Muscle of leg (tissue), 11 donors: ENCODE data around the gene XAGE2. TPM values are rescaled to one million over a fixed set of nuclear protein-coding genes. Genes with fewer than 3 reads are reported as not detected.

Source experiments
- DNase-seq: peaks from one replicate; pipeline ENCODE4 v3.0.0; 2013
- H3K27ac ChIP-seq: one replicate; pipeline ENCODE4 v1.5.1; 2013; ENCODE audit warnings: mild to moderate bottlenecking, low read length, control low read depth
- H3K27me3 ChIP-seq: one replicate; pipeline ENCODE4 v1.6.1; 2013; ENCODE audit warnings: low read length; ENCODE audit not compliant: control insufficient read depth, insufficient read depth
- H3K36me3 ChIP-seq: one replicate; pipeline ENCODE4 v1.6.1; 2013; ENCODE audit warnings: low read length; ENCODE audit not compliant: control insufficient read depth, insufficient read depth
- H3K4me1 ChIP-seq: one replicate; pipeline ENCODE4 v1.6.1; 2013; ENCODE audit warnings: low read length; ENCODE audit not compliant: control insufficient read depth, insufficient read depth
- H3K4me3 ChIP-seq: one replicate; pipeline ENCODE4 v1.5.1; 2013; ENCODE audit warnings: low read length, control low read depth
- H3K9me3 ChIP-seq: replicated peaks from 2 replicates; pipeline ENCODE4 v1.6.1; 2013; ENCODE audit warnings: low read depth, low read length; ENCODE audit not compliant: control insufficient read depth
- WGBS: methylation state at CpG from one replicate; pipeline ENCODE4 v1.1.5; 2013; ENCODE audit warnings: missing lambda C conversion rate; ENCODE audit not compliant: insufficient coverage; 5-methylcytosine and 5-hydroxymethylcytosine counted together
- polyA plus RNA-seq, 8 donors: library from polyadenylated mRNA; unstranded; fragments of 120-200 nt; gene quantifications; one replicate each; pipeline versions ENCODE4 v1.2.1 to v1.2.3, GENCODE V29; 2013; ENCODE audit warnings: inconsistent platforms in 1 of 8, low replicate concordance in 1 of 8; ENCODE audit not compliant: insufficient read length in 8 of 8, insufficient read depth in 1 of 8
- total RNA-seq: library from RNA; stranded (reverse); fragments of 120-200 nt; gene quantifications from one replicate; pipeline ENCODE4 v1.2.4, GENCODE V29; 2013

Gene XAGE2
- total and polyA plus RNA-seq, 9 donors = 0.27 to 0.97 TPM; not detected in 7

GRCh38 chrX:52359614-52360232 lies 9.1 kb upstream of the XAGE2 start:
- Histone ChIP-seq H3K27ac (no peak overlapping the region), H3K4me1 (no peaks in the 10 kb centered on the region)

GRCh38 chrX:52361941-52362340 lies 6.9 kb upstream of the XAGE2 start:
- DNase-seq = no peak
- H3K27me3 ChIP-seq = peaks cover 29% of the 10 kb centered on the region
- H3K27ac ChIP-seq = no peak overlapping the region
- no peaks in the 10 kb centered on the region for H3K9me3 ChIP-seq
- no peak overlapping the region for H3K4me3 ChIP-seq
- H3K4me1 ChIP-seq = no peaks in the 10 kb centered on the region
- WGBS = 57% methylated on average over 3 of the region's 8 CpGs
- no peaks in the 10 kb centered on the region for H3K36me3 ChIP-seq

More at GRCh38 chrX:52359614-52360232, 9.1 kb upstream of the XAGE2 start:
- WGBS = no CpG with 5 or more reads among the region's 7 CpGs
- no peak overlapping the region for H3K4me3 ChIP-seq
- peaks cover 24% of the 10 kb centered on the region for H3K27me3 ChIP-seq
- DNase-seq = peak; percentile 43
- no peaks in the 10 kb centered on the region for H3K36me3 ChIP-seq
- no peaks in the 10 kb centered on the region for H3K9me3 ChIP-seq

DNA sequence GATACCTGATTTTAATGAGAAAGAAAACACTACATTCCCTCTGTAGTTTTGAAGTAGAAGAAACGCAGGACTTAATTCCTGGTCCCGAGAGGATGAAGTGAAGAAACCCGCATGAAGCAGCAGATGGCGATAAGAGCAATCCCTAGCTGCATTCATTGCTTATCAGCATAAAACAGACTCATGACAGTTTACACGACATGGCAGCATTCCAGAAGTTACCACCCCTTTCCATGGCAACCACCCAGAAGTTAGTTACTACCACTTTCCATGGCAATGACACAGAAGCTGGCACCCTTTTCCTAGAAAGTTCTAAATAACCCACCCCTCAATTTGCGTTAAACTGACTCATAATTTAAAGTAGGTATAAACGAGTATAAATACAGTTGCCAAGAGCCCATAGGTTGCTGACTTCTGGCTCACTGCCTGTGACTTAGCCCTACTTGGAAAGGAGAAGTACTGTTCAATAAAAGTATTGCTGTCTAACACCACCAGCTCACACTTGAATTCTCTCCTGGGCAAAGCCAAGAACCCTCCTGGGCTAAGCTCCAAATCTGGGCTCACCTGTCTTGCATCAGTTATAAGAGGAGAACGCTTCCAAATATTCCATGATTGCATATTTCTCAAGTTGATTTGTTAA lies 5.5 kb upstream of the XAGE2 start:
- peak; percentile 11 for DNase-seq
- H3K4me1 ChIP-seq = no peaks in the 10 kb centered on the region
- peaks cover 33% of the 10 kb centered on the region for H3K27me3 ChIP-seq
- no peak overlapping the region for H3K27ac ChIP-seq
- no peaks in the 10 kb centered on the region for H3K9me3 ChIP-seq
- no peaks in the 10 kb centered on the region for H3K36me3 ChIP-seq
- 28% methylated on average over 3 of the region's 8 CpGs for WGBS
- H3K4me3 ChIP-seq = no peak overlapping the region

DNA sequence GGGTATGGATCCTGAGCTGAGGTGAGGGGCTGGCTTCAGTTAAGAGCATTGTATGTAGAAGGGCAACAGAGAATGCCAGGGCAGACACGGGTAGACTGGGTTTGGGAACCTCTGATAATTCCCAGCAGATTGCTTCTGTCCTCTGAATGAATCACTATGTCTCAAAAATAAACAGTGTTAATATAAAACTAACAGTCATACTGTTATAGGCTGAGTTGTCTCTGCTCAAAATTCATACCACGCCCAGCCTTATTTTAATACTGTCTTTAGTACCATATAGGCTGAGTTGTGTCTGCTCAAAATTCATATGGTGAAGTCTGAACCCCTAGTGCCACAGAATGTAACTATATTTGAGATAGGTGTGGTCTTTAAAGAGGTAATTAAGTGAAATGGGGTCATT lies 10.0 kb downstream of the XAGE2 start:
- no peak overlapping the region for H3K27ac ChIP-seq
- H3K27me3 ChIP-seq = peaks cover 30% of the 10 kb centered on the region
- no peak for DNase-seq
- H3K4me3 ChIP-seq = no peak overlapping the region
- no CpG with 5 or more reads among the region's 2 CpGs for WGBS
- H3K4me1 ChIP-seq = no peaks in the 10 kb centered on the region
- H3K36me3 ChIP-seq = no peaks in the 10 kb centered on the region
- no peaks in the 10 kb centered on the region for H3K9me3 ChIP-seq

DNA sequence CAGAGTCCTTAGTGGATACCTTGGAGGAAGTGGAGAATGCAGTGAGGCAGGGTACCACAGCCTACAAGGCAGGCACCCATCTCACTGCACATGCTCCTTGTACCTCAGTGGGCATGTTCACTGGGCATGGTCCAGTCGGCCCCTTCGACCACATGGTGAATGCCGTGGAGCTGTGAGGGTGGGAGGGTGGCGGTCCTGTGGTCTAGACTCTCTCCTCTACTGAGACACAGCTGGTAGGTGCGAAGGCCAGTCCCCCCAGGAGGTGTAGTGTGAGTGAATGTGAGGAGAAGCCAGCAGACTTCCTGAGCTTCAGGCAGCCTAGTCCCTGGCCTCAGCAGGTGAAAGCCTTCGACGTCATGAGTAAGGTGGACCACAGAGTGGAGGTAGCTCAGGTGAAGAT lies 12.2 kb downstream of the XAGE2 start:
- 82% methylated on average over 6 of the region's 7 CpGs for WGBS
- H3K27me3 ChIP-seq = peaks cover 25% of the 10 kb centered on the region
- H3K27ac ChIP-seq = no peak overlapping the region

GRCh38 chrX:52410439-52411394 lies 41.9 kb downstream of the XAGE2 start:
- no peaks in the 10 kb centered on the region for H3K9me3 ChIP-seq
- no peak for DNase-seq
- 65% methylated on average over 2 of the region's 8 CpGs for WGBS
- H3K27me3 ChIP-seq = peaks cover 25% of the 10 kb centered on the region
- no peak overlapping the region for H3K27ac ChIP-seq
- H3K4me3 ChIP-seq = no peak overlapping the region
- no peaks in the 10 kb centered on the region for H3K4me1 ChIP-seq
- no peaks in the 10 kb centered on the region for H3K36me3 ChIP-seq

More for the DNA sequence above, 12.2 kb downstream of the XAGE2 start:
- Histone ChIP-seq H3K4me1 (no peaks in the 10 kb centered on the region), H3K4me3 (no peak overlapping the region), H3K9me3 (no peaks in the 10 kb centered on the region), H3K36me3 (no peaks in the 10 kb centered on the region)
- DNase-seq = no peak

GRCh38 chrX:52415304-52415703 lies 46.5 kb downstream of the XAGE2 start:
- Histone ChIP-seq H3K27ac (no peak overlapping the region), H3K4me3 (no peak overlapping the region), H3K36me3 (no peaks in the 10 kb centered on the region), H3K9me3 (no peaks in the 10 kb centered on the region), H3K4me1 (no peaks in the 10 kb centered on the region), H3K27me3 (peaks cover 47% of the 10 kb centered on the region)
- DNase-seq = no peak

GRCh38 chrX:52416816-52417215 lies 48.0 kb downstream of the XAGE2 start:
- H3K27me3 ChIP-seq = peaks cover 43% of the 10 kb centered on the region
- no peak for DNase-seq
- no peaks in the 10 kb centered on the region for H3K36me3 ChIP-seq
- H3K9me3 ChIP-seq = no peaks in the 10 kb centered on the region
- H3K4me3 ChIP-seq = no peak overlapping the region
- H3K27ac ChIP-seq = no peak overlapping the region
- no peaks in the 10 kb centered on the region for H3K4me1 ChIP-seq
- 45% methylated on average over 1 of the region's 3 CpGs for WGBS

DNA sequence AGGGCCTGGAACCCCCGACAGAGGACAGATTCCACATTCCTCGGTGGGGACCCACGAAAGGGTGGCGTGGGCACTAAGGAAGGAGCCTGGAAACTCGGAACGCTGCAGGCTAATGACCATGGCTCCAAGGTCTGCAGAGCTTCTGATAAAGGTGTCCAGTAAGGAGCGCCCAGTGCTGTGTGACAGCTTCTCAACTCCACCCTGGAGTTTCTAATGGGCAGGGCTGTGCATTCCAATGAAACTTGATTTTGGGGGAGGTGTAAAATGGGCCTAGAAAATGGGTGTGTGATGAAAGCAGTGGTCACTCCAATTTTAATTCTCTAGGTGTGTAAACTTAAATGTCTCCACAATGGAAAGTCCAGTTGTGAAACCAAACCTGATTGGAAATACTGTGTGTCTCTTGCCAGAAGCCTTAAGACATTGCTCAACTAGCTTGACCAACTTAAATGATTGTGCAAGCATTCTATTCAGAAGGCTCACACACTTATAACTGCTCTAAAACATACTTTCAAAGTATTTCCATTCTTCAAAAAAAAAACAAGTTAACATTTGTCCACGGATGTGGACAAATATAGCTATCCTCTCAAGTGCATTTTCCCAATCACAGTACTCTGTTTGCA lies 52.1 kb downstream of the XAGE2 start:
- WGBS = 78% methylated on average over 7 of the region's 8 CpGs
- Histone ChIP-seq H3K9me3 (no peaks in the 10 kb centered on the region), H3K36me3 (no peaks in the 10 kb centered on the region), H3K4me3 (no peak overlapping the region), H3K27me3 (peaks cover 53% of the 10 kb centered on the region), H3K4me1 (no peaks in the 10 kb centered on the region), H3K27ac (no peak overlapping the region)
- DNase-seq = no peak

- Histone ChIP-seq H3K27me3 (peaks cover 58% of the 10 kb centered on the region), H3K4me3 (no peak overlapping the region), H3K9me3 (no peaks in the 10 kb centered on the region), H3K27ac (no peak overlapping the region), H3K4me1 (no peaks in the 10 kb centered on the region), H3K36me3 (no peaks in the 10 kb centered on the region)
- WGBS = no CpG with 5 or more reads among the region's 1 CpG
- peak; percentile 65 for DNase-seq
Observed at GRCh38 chrX:52422884-52423283, 54.1 kb downstream of the XAGE2 start.
